GM18907 (cell line): ENCODE data around the gene MAML3.

ENCODE experiments used
- ATAC-seq: cut with Tn5 transposase; IDR thresholded peaks from one replicate; pipeline ENCODE4 v1.9.1; 2021; ENCODE audit warnings: mild to moderate bottlenecking, moderate library complexity; ENCODE audit not compliant: unreplicated experiment

The MAML3 gene

GRCh38 chr4:140080883-140081282 is 73.1 kb downstream of the MAML3 start:
- no peak for ATAC-seq

GRCh38 chr4:140078366-140078765 is 75.6 kb downstream of the MAML3 start:
- ATAC-seq: no peak

- ATAC-seq: no peak
Measured at GRCh38 chr4:140076307-140076706, 77.7 kb downstream of the MAML3 start.

GRCh38 chr4:140071806-140072205 is 82.2 kb downstream of the MAML3 start:
- ATAC-seq: peak; percentile 98

- ATAC-seq: no peak
Measured at GRCh38 chr4:140070973-140071372, 83.0 kb downstream of the MAML3 start.

GRCh38 chr4:140070366-140070765 is 83.6 kb downstream of the MAML3 start:
- ATAC-seq: no peak

- ATAC-seq: no peak
Measured at GRCh38 chr4:140069066-140069465, 84.9 kb downstream of the MAML3 start.

GRCh38 chr4:140068271-140068670 is 85.7 kb downstream of the MAML3 start:
- no peak for ATAC-seq

GRCh38 chr4:140066031-140066930 is 87.7 kb downstream of the MAML3 start:
- ATAC-seq: no peak

- ATAC-seq: no peak
Measured at GRCh38 chr4:140065393-140065792, 88.6 kb downstream of the MAML3 start.

GRCh38 chr4:140061659-140062289 is 92.2 kb downstream of the MAML3 start:
- ATAC-seq: no peak

GRCh38 chr4:140061194-140061593 is 92.8 kb downstream of the MAML3 start:
- no peak for ATAC-seq

- no peak for ATAC-seq
Measured at GRCh38 chr4:140059159-140059558, 94.8 kb downstream of the MAML3 start.

GRCh38 chr4:140057701-140058100 is 96.3 kb downstream of the MAML3 start:
- no peak for ATAC-seq

- ATAC-seq: no peak
Measured at GRCh38 chr4:140056015-140056414, 98.0 kb downstream of the MAML3 start.

GRCh38 chr4:140054861-140055260 is 99.1 kb downstream of the MAML3 start:
- no peak for ATAC-seq

- ATAC-seq: no peak
Measured at GRCh38 chr4:140053185-140053584, 100.8 kb downstream of the MAML3 start.

GRCh38 chr4:140052050-140052449 is 101.9 kb downstream of the MAML3 start:
- no peak for ATAC-seq

- ATAC-seq: no peak
Measured at GRCh38 chr4:140049849-140050637, 103.9 kb downstream of the MAML3 start.

GRCh38 chr4:140049024-140049848 is 104.7 kb downstream of the MAML3 start:
- ATAC-seq: no peak
